GM21447 (cell line): ENCODE data around the gene ACOX1.

Experiments
- ATAC-seq: cut with Tn5 transposase; IDR thresholded peaks from one replicate; pipeline ENCODE4 v1.9.1; 2021; ENCODE audit not compliant: unreplicated experiment

Gene ACOX1

DNA sequence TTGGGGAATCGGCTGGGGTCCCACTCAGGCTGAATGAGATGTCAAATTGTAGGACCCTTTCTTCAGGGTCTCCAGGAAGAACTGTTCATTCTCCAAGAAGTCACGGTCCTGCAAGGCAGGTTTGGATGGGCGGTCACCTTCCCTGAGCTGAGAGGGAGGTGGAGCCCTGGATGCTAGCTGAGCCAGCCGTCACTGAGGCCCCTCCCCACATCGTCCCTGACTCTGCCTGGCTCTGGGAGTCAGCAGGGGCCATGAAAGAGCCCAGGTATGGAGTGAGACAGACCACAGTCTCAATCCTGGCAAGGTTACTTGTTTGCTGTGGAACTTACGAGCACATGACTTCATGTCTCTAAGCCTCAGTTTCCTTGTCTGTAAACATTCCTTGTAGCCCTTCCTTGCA lies 68.3 kb downstream of the ACOX1 start:
- ATAC-seq, result no peak

DNA sequence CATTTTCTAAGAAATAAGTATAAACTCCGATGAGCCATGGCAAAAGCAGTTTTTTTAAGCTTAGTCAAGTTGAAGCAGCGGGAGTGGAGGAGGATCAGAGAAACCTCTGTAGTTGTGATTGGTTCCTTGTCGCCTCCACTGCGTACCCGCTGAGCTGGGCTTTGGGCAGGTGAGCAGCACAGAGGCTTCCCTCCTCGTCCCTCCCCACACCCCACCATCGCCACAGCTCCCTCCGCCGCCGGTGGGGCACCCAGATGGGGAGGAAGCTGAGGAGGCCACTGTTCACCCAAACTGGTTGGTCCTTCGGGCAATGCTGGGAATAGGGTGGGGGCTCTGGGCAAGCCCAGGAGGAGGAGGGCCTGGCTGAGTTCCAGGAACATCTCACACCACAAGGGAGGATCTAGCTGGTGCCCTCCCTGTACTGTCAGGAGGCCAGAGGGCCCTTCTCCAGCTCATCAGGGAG lies 69.1 kb downstream of the ACOX1 start:
- no peak for ATAC-seq

DNA sequence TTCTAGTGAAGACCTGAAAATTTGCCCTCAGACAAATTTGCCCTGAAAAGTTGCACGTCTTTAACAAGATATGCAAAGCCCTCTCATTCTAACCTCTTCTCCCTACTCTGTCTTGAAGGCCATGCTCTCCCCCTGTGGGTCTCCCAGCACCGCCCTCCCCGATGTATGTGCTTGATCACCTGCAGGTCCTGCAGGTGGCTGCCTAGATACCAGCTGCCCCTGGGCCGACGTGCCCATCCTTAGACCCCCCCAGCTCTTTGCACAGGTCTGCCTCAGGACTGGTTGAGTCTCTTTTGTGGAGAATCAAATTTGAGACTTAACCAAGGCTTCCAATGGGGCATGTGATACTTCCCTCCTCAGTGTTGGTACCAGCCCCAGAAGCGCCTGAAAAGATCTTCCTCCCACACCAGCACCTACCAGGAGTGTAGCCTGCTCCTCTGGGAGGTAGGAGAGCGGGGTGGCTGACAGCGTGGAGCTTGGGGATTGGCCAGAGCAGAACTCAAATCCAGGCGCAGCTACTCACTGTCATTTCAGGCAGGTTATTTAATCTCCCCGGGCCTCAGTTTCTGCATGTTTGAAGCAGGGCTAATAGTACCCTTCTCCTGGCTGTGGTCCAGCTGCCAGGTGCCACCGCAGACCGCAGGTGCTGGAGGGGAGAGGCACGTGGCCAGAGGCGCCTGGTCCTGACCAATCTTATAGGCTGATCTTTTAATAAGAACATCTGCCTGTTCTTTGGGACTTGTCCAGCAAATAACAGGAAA lies 69.7 kb downstream of the ACOX1 start:
- ATAC-seq, result no peak

DNA sequence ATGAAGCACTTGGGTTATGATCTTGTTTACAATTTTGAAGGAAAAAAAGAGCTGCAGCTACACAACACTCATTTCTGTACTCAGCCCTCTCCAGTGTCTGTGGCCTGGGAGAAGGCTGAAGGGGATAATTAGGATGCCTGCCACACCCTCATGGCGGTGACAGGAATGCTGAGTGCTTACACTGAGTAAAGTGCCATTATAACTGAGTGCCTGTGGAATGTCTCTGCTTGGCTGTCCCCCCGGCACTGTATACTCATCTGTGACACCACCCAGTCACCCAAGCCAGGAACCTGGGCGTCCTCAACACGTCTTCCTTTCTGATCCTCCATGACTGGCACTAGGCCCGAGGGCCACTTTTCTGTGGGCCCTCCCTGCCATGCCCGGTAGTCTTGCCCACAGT lies 70.8 kb downstream of the ACOX1 start:
- ATAC-seq, result no peak

DNA sequence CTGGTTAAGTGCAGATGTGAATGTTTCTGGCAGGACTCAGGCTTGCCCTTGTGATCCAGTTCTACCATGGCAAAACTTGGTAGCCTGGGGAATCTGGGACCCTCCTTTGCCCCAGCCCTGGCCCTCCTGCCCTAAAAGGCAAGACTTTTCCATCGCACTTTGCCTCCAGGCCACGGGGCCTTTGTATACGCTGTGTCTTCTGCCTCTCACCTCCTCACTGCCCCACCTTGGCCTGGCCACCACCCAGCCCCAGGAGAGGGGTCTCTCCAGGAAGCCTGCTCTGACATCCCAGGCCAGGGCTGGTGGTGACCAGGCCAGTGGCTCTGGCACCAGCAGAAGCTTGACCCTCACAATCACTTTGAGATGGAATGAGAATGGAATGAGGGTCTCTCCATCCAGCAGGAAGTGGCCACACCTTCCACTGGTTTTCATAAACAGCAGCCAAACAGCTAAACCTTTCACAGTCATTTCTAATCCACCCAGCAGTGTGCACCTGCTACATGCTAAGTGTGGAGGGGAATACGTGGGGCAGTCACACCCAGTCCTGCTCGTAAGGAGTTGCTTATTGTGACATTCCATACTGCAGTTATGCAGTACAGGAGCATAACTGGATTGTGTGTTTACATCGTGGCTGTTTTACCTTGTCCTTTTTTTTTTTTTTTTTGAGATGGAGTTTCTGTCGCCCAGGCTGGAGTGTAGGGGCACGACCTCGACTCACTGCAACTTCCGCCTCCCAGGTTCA lies 72.7 kb downstream of the ACOX1 start:
- no peak for ATAC-seq

DNA sequence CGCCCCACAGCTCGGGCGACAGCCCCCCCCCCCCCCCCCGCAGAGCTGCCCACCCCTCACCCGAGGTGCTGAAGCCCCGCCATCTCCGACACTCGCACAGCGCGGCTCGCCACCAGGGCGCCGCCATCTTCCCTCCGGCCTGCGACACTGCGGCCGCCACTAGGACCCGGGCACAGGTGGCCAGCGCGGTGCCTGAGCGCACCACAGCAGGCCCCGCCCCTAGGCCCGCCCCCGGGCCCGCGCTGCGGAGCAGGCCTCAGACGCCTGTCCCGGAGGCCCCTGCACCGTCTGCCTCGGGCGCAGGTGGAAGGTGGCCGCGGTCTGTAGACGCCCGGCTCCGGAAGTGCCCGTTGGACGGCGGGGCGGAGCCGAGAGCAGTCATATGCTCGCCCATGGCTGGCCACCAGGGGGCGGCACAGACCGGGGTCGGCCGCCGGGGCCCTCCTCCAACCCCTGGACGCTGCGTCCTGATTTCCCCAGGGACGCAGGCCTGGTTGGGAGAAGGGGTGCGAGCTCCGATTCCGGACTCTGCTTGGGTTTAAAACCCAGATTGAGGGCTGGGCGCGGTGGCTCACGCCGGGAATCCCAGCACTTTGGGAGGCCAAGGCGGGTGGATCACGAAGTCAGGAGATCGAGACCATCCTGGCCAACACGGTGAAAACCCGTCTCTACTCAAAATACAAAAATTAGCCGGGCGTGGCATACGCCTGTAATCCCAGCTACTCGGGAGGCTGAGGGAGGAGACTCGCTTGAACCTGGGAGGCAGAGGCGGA lies 74.0 kb downstream of the ACOX1 start, which contains the start of gene MRPL38:
Gene MRPL38, minus strand, starts transcription at position 136 of the 773 bp plus-strand sequence. Its CDS starts 9 bp downstream, at position 127.
- peak; percentile 90 for ATAC-seq

DNA sequence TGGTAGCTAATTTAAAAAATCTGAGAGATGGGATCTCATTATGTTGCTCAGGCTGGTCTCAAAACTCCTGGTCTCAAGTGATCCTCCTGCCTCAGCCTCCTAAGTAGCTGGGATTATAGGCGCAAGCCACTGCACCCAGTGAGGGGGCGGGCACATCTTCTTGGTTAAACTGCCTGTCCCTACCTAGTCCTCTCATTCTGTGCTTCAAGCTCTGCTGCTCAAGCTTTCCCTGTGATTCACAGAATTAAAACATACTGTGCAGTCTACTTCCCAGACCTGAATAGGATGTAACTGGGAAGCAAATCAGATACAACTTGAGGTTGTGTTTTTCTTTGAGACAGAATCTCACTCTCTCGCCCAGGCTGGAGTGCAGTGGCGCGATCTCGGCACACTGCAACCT lies 76.6 kb downstream of the ACOX1 start:
- ATAC-seq, result no peak

DNA sequence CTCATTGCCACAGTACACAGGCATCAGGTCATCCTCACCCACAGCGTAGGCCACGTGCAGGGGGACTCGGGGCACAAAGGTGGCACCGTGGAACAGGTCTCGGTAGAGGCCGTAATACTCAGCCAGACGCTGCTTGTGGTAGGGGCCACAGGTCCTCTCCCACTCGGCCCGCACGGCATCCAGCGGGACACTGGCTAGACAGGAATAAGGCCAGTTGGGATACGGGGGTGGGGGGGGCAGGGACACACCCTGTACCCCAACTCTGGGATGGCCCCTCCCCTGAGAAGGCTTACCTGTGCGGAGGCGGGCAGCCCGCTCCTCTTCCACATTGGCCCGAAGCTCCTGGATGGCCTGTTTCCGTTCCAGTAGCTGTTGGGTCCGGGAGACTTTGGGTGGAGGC lies 77.2 kb downstream of the ACOX1 start:
- ATAC-seq, result no peak

DNA sequence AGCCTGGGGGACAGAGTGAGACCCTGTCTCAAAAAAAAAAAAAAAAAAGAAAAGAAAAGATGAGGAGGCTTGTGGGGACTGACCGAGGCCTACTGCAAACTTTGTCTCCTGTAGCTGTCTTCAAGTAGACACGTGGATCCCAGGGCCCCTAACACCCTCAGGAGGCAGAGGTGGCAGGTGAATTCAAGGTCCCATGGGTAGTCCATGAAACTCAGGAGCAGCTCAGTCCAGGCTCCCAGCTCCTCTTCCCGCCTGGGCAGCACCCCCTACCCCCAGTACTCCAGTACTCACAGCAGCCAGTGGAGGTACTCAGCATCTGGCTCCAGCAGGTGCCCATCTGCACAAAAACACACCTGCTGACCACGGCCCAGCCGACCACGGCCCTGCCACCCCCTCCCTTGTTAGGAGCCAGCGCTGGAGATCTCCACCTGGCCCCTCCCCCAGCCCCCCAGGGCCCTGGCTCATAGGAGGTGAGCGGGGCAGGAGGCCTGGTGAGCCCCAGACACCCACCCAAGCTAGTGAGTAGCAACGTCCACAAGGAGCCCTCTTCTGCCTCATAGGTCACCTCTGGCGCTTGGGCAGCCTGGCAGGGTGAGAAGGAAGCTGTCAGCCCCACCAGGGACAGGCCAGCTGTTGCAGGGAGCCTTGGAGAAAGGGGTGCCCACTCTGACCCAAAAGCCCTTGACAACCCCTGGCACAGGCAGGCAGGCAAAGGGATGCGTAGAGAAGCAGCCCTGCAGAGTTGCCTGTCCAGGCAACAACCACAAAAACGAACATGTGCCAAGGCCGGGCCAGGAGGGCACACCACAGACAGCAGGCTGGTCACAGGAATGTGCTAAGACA lies 78.1 kb downstream of the ACOX1 start:
- ATAC-seq, result no peak

DNA sequence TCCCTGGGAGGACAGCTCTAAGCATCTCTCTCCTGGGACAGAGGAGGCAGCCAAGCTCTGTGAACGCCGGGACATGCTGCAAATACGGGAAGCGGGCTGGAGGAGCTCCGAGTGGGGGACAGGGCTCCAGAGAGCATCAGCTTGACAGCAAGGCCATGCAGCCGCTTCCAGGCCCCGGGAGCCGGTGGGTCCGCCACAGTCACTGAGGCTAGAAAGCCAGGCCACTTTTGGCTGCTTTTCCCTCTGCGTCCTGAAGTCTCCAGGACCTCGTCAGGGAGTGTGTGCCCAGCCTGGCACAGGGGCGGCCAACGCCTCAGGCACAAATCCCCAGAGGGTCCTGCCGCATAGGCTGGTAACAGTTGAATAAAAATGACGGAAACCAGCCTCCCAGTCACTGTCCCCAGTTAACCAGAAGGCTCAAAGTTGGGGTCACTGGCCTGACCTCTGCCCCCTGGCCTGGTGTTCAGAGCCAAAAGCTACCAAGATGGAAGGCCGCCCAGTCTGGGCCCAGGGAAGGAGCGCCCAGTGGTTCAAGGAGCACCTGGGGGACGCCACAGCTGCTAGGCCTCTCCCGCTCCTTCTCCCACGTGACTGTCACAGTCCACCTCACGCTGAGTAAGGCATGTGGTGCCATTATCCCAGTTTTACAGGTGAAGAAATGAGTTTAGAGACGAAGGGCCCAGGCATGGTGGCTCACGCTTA lies 79.0 kb downstream of the ACOX1 start:
- no peak for ATAC-seq

DNA sequence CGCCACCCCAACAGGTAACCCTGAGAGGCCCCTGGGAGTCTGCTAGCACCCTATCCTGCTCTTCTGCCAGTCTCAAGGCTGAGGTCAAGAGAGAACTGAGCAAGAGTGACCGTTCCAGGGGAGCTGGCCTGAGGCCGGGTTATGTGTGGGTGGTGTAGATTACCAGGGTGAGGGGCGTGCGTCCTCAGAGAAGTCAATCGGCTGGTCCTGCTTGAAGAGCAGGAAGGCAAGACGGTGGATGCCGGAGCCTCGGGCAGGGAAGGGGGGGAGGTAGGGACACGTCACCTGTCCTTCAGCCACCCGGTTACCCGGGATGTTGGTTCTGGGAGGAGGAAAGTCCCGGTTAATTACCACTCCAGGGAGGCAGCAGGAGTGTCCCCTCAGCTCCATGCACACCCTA lies 79.6 kb downstream of the ACOX1 start:
- no peak for ATAC-seq

DNA sequence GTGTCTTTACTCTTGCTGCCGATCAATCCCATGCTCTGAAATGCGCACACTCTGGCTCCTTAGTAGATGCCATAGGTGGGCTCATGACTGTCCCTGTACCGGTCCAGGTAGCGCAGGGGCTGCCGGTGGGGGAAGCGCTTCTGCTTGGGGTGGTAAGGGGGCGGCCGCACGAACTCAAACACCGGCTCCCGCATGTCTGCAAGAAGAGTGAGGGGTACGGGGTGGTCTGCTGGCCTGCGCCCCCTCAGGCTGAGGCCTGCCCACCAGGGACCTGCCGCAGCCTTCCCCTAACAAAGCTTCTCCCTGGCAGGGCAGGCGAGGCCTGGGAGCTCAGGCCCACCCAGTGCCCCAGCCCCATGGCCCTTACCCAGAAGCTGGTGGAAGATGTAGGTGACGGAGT lies 80.2 kb downstream of the ACOX1 start:
- no peak for ATAC-seq

DNA sequence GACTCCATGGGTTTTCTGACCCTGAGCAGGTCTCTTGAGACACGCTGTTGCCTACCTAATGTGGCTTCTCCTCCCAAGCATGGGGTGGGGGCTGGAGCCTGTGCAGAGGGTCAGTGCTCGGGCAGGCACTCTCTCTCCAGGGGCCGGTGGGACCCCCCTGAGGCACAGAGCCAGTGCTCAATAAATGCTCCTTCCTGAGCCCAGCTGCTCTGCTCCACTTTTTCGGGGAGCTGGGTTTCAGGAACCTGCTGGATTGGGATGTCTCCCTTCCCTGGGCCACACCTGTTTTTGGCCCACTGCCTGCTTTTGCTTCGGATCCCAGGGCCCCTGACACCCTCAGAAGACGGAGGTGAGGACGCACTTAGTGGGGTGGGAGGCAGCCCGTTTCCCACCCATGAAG lies 80.9 kb downstream of the ACOX1 start:
- no peak for ATAC-seq

DNA sequence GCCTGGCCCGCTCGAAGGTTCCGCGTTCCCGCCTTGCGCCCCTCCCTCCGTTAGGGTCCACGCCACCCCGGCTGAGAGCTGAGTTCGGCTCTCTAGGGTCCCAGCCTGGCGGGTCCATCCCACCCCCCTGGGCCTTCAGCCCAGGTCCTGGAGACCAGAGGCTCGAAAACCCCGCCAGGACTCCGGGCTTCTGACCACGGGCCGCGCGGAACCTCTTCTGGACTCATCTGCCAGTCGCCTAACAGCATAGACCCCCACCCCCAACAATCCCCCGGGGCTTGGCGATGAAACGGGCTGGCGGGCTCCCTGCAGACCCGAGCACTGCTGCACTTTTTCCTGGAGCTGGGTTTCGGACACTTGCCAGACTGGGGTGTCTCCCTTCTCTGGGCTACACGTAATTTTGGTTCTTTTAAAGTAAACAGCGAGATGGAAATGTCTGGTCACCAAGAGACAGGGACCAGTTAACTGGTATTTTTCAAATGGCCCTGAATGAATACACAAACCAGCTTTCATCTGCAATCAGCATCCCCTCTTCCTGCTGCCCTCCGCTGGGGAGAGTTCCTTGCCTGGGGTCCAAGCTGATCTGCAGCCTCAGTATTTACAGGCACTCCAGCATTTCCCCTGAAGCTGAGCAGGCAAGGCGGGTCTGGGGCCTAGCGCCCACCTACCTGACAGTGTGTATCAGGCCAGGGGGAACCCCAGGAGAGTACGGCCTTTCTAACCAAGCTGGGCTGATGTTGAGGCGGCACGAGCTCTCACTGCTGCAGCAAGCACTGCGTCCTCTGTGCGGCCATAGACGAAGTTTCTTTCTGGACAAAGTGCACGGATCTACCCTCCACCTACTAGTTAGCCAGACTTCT lies 81.6 kb downstream of the ACOX1 start:
- ATAC-seq, result no peak

DNA sequence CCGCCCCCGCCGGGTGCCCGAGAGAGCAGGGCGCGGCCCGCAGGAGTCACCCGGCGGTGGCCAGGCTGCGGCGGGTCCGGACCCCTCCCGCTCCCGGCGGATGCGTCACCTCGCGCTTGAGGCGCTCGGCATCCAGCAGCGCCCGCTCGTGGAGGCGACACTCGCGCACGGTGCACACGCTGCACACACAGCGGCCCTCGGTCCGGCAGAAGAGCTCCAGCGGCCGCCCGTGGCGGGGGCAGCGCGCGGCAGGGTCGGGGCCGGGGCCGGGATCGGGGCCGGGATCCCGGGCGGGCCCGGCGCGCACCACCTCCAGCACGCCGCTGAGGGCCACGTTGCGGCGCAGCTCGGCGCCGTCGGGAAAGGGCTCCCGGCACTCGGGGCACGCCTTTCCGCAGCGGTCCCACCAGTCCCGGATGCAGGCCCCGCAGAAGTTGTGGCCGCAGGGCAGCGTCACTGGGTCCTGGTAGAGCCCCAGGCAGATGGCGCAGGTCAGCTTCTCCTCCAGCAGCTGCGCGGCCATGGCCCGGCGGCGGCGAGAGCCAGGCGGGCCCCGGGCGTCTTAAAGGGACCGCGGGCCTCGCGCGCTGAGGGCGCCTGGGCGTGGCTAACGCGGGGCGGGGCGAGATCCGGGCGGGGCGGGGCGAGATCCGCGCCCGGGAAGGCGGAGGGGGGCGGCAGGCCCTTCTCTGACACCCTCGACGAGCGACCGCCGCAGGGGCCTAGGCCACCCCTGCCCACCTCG lies 82.4 kb downstream of the ACOX1 start, which contains the start of gene TRIM65:
Gene TRIM65, minus strand, starts transcription at position 537 of the 745 bp plus-strand sequence. Its CDS starts 14 bp downstream, at position 523.
- ATAC-seq, result peak; percentile 62

DNA sequence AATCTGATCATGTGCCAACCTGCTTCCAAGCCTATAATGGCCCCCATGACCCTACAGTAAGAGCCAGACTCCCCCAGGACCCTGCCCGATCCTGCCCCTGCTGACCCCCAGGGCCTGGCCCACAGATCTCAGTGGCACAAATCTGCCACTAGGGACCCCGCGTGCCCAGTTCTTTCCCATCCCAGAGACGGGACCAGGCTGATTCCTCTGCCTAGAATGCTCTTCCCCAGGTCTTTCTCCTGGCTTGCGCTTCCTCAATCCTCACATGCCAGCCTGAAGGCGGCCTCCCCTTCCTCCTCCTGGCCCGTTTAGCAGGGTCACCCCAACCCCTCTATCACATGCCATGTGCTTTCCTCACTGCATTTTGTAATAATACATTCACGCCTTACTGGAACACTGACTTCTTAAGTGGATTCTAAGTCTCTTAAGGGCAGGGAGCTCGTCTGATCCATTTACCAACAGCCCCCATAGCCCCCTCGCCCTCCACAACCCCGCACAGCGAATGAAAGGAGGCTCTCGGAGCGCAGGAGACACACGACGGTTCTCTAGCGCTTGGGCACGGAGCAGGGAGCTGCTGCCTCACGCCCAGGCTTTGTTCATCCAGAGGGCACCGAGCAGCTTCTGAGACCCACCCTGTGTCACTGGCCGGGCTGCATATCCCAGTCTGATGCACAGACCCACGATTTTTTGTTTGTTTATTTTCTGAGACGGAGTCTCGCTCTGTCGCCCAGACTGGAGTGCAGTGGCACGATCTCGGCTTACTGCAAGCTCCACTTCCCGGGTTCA lies 83.4 kb downstream of the ACOX1 start:
- ATAC-seq, result no peak

DNA sequence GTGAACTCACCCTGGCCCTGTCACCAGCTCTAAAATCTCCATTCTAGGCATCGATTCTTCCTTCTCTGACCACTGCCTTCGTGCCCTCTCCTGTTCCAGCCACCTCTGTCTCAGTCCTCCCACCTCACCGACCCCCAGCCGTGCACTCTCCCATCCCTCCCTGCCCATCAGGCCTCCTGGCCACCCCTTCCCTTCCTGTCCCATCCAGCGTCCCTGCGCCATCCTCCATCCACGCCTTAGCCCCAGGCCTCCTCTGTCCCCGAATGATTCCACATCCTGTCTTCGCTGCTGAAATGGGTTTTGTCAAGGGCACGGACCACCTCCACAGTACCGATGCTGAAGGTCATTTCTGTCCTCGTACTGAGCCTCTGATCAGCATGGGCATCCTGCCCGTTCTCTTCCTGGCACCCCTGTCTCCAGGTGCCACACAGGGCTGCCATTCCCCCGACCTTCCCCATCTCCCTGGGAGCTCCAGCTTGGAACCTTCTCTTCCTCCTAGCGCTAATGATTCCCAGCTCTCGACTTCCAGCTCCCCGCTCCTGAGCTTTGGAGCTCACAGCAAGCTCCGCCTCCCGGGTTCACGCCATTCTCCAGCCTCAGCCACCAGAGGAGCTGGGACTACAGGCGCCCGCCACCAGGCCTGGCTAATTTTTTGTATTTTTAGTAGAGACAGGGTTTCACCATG lies 84.8 kb downstream of the ACOX1 start:
- no peak for ATAC-seq
